ENCODE measurements around the gene PRPSAP2.

- TF ChIP-seq CTCF (IDR thresholded peaks at IDR 0.05 in 8 of 11, conservative IDR thresholded peaks at IDR 0.05 in 3 of 11), result no peak
- no peak for TF ChIP-seq POLR2AphosphoS5 (IDR thresholded peaks at IDR 0.05)
- TF ChIP-seq POLR2A (IDR thresholded peaks at IDR 0.05), result no peak
Measured at GRCh38 chr17:18937981-18938691, 80.2 kb downstream of the PRPSAP2 start.

Data from spleen (tissue), 7 donors.